ENCODE measurements around the gene ZFAND4. TPM values are rescaled to one million over a fixed set of nuclear protein-coding genes. Genes with fewer than 3 reads are reported as not detected.

The ZFAND4 gene
- total RNA-seq, 2 donors from 2014 or later: 10.3 to 17.4 TPM

- Histone ChIP-seq H3K36me3 (no peaks in the 10 kb centered on the region), H3K27me3 (no peaks in the 10 kb centered on the region), H3K27ac (no peak overlapping the region), H3K9me3 (no peaks in the 10 kb centered on the region), H3K4me3 (no peak overlapping the region), H3K4me1 (peaks cover 0 to 4% of the 10 kb centered on the region in 2 donors)
- TF ChIP-seq CTCF (IDR thresholded peaks at IDR 0.05): no peak
- DNase-seq (ENCODE audit: low spot score): no peak
These were observed 72.9 kb downstream of the ZFAND4 start for GRCh38 chr10:45599646-45600045.

GRCh38 chr10:45599021-45599603 is 73.5 kb downstream of the ZFAND4 start:
- TF ChIP-seq CTCF (IDR thresholded peaks at IDR 0.05): no peak
- Histone ChIP-seq H3K4me1 (peaks cover 0 to 4% of the 10 kb centered on the region in 2 donors), H3K27me3 (no peaks in the 10 kb centered on the region), H3K27ac (no peak overlapping the region), H3K36me3 (no peaks in the 10 kb centered on the region), H3K4me3 (no peak overlapping the region), H3K9me3 (no peaks in the 10 kb centered on the region)
- DNase-seq (ENCODE audit: low spot score): no peak

- Histone ChIP-seq H3K36me3 (no peaks in the 10 kb centered on the region), H3K9me3 (no peaks in the 10 kb centered on the region), H3K27me3 (no peaks in the 10 kb centered on the region), H3K4me3 (no peak overlapping the region), H3K4me1 (peaks cover 0 to 27% of the 10 kb centered on the region in 2 donors), H3K27ac (no peak overlapping the region)
- DNase-seq (ENCODE audit: low spot score): no peak
- no peak for TF ChIP-seq CTCF (IDR thresholded peaks at IDR 0.05)
These were observed 76.0 kb downstream of the ZFAND4 start for GRCh38 chr10:45596526-45596925.

GRCh38 chr10:45594276-45595157 is 78.1 kb downstream of the ZFAND4 start:
- peak in 1 of 2 donors; percentile 45 for TF ChIP-seq CTCF (IDR thresholded peaks at IDR 0.05)
- no peaks in the 10 kb centered on the region for H3K9me3 ChIP-seq

GRCh38 chr10:45593938-45594275 is 78.7 kb downstream of the ZFAND4 start:
- Histone ChIP-seq H3K27ac (peak overlapping the region; percentile 72 to 87), H3K36me3 (no peaks in the 10 kb centered on the region), H3K9me3 (no peaks in the 10 kb centered on the region), H3K4me3 (peak overlapping the region; percentile 86 to 89), H3K4me1 (peaks cover 0 to 23% of the 10 kb centered on the region in 2 donors), H3K27me3 (no peaks in the 10 kb centered on the region)
- no peak for DNase-seq (ENCODE audit: low spot score)
- no peak for TF ChIP-seq CTCF (IDR thresholded peaks at IDR 0.05)

More at GRCh38 chr10:45594276-45595157, 78.1 kb downstream of the ZFAND4 start:
- no peaks in the 10 kb centered on the region for H3K27me3 ChIP-seq
- peak; percentile 89 for DNase-seq (ENCODE audit: low spot score)
- peak overlapping the region; percentile 72 to 87 for H3K27ac ChIP-seq
- H3K4me1 ChIP-seq: peaks cover 0 to 23% of the 10 kb centered on the region in 2 donors
- H3K4me3 ChIP-seq: peak overlapping the region; percentile 86 to 89
- H3K36me3 ChIP-seq: no peaks in the 10 kb centered on the region

Data from right atrium auricular region (tissue), 2 donors.